HepG2 (cell line): ENCODE data around the gene SLC16A7. TPM values are rescaled to one million over a fixed set of nuclear protein-coding genes. Genes with fewer than 3 reads are reported as not detected.

ENCODE experiments used
- ATAC-seq: fragments of 200-7000 bp; cut with Tn5 transposase; 3 replicates; pipeline ENCODE4 v1.9.1; 2020; ENCODE audit warnings: mild to moderate bottlenecking, moderate library complexity
- BruUV-seq: library from RNA; stranded (reverse); fragments of 400-500 nt; replicated peaks from 2 replicates; lab custom pipeline; 2021; lab: Mats Ljungman, UMichigan
- CTCF ChIA-PET: fragments of 300-600 bp; formaldehyde crosslinking; extraction: SDS; loops from one replicate; lab custom pipeline; 2021; ENCODE audit warnings: low total read pairs, inconsistent platforms, low intra/inter-chr PET ratio; lab: Yijun Ruan, JAX
- POLR2A ChIA-PET: fragments of 350-600 bp; sonication (Branson Sonifier 250); formaldehyde crosslinking; loops from one replicate; lab custom pipeline; 2020; ENCODE audit warnings: antibody characterized with exemption, inconsistent platforms; lab: Yijun Ruan, JAX
- DNase-seq: peaks from one replicate; pipeline ENCODE4 v3.0.0-alpha.2; 2015; ENCODE audit warnings: low spot score
- FAIRE-seq: peaks from 3 replicates; lab custom pipeline; 2011; peaks lifted over from hg19 to GRCh38; lab: Jason Lieb, UNC
- H2AFZ ChIP-seq: one replicate; pipeline ENCODE4 v1.6.1; 2011; ENCODE audit warnings: low read length, inconsistent platforms
- H3K27ac ChIP-seq: fragments of 300-600 bp; 3 replicates; pipeline ENCODE4 v1.8.0; 2011; ENCODE audit warnings: mixed run types, mild to moderate bottlenecking, mixed read lengths, low read length, inconsistent platforms; ENCODE audit not compliant: insufficient read depth; ENCODE audit errors: extremely low read length
- H3K27me3 ChIP-seq, 2 experiments: fragments of 200-600 bp in 1 of 2; 2 replicates in 1 of 2; 3 replicates in 1 of 2; pipeline versions ENCODE4 v1.6.0 to v1.8.0; 2011; ENCODE audit warnings: low read length in 2 of 2, mild to moderate bottlenecking in 2 of 2, moderate library complexity in 2 of 2, inconsistent platforms in 1 of 2; ENCODE audit not compliant: insufficient read depth in 2 of 2, control insufficient read depth in 1 of 2
- H3K36me3 ChIP-seq, 2 experiments: fragments of 200-600 bp in 1 of 2; replicated peaks in 1 of 2; 2 replicates in 1 of 2; 3 replicates in 1 of 2; pipeline versions ENCODE4 v1.5.1 to v1.8.0; 2011; ENCODE audit warnings: low read length in 2 of 2, inconsistent platforms in 1 of 2; ENCODE audit not compliant: insufficient read depth in 2 of 2, control insufficient read depth in 1 of 2
- H3K4me1 ChIP-seq: 2 replicates; pipeline ENCODE4 v1.5.1; 2012; ENCODE audit warnings: low read length, inconsistent platforms; ENCODE audit not compliant: insufficient read depth
- H3K4me2 ChIP-seq: 2 replicates; pipeline ENCODE4 v1.6.0; 2011; ENCODE audit warnings: low read depth, low read length, inconsistent platforms
- H3K4me3 ChIP-seq, 3 experiments: fragments of 200-600 bp in 1 of 3; sonication (generic), shearing (Covaris generic) in 1 of 3; replicated peaks in 1 of 3; 2 replicates each; pipeline ENCODE4 v1.5.1; 2011 to 2016; ENCODE audit warnings: low read length in 3 of 3, inconsistent platforms in 2 of 3, low read depth in 2 of 3, mild to moderate bottlenecking in 2 of 3, control low read depth in 1 of 3, mixed read lengths in 1 of 3; ENCODE audit not compliant: insufficient read depth in 1 of 3
- H3K79me2 ChIP-seq: one replicate; pipeline ENCODE4 v1.6.1; 2011; ENCODE audit warnings: low read length, inconsistent platforms; ENCODE audit not compliant: insufficient read depth
- H3K9ac ChIP-seq: 2 replicates; pipeline ENCODE4 v1.6.0; 2011; ENCODE audit warnings: mild to moderate bottlenecking, low read depth, low read length, inconsistent platforms; ENCODE audit not compliant: insufficient read depth
- H3K9me3 ChIP-seq: 2 replicates; pipeline ENCODE4 v1.5.1; 2012; ENCODE audit warnings: mild to moderate bottlenecking, low read length
- H4K20me1 ChIP-seq: 2 replicates; pipeline ENCODE4 v1.6.0; 2011; ENCODE audit warnings: inconsistent platforms, mild to moderate bottlenecking, low read length, moderate library complexity; ENCODE audit not compliant: insufficient read depth
- HCFC1 ChIP-seq: fragments of 150-350 bp; IDR thresholded peaks from 2 replicates; pipeline ENCODE4 v1.6.1; 2014; ENCODE audit warnings: low read depth, low read length
- ZNF207 ChIP-seq: fragments of 450-650 bp; IDR thresholded peaks from 2 replicates; pipeline ENCODE4 v1.6.1; 2016; ENCODE audit warnings: antibody characterized with exemption, borderline replicate concordance
- ZNF263 ChIP-seq: sonication (generic); formaldehyde crosslinking; IDR thresholded peaks from 2 replicates; pipeline ENCODE4 v1.4.0; 2020; ENCODE audit warnings: missing genetic modification reagents
- ZSCAN20 ChIP-seq: sonication (generic); formaldehyde crosslinking; IDR thresholded peaks from 2 replicates; pipeline ENCODE4 v1.4.0; 2020; ENCODE audit warnings: missing genetic modification reagents, mild to moderate bottlenecking, borderline replicate concordance
- WGBS: methylation state at CpG from one replicate; pipeline ENCODE4 v1.1.6; 2017; ENCODE audit warnings: low lambda C conversion rate; 5-methylcytosine and 5-hydroxymethylcytosine counted together
- in situ Hi-C: cut with HindIII; loops from 2 replicates; pipeline ENCODE4 v1.10.0; 2017; ENCODE audit warnings: low pct_unique_long_range_greater_than_20kb; ENCODE audit not compliant: extremely low pct_ligation_motif_present
- intact Hi-C: fragments of 100-400 bp; cut with micrococcal nuclease; formaldehyde crosslinking; loops from one replicate; pipeline ENCODE4 v1.10.0; 2022; ENCODE audit not compliant: unreplicated experiment
- polyA plus RNA-seq, 8 experiments: library from polyadenylated mRNA; depleted of rRNA in 3 of 8; stranded (reverse) in 7 of 8; unstranded in 1 of 8; fragments of >200 nt; fragmentation: Illumina TruSeq in 4 of 8; extraction: Trizol in 4 of 8; gene quantifications; 2 replicates each; pipeline versions ENCODE4 v1.2.1 to v1.2.3, GENCODE V29; 2011 to 2016; ENCODE audit warnings: low read depth in 4 of 8, missing spikeins in 1 of 8, mixed read lengths in 1 of 8; ENCODE audit not compliant: insufficient read depth in 1 of 8
- total RNA-seq, 5 experiments: library from RNA; depleted of rRNA; stranded (reverse); fragments of >200 nt; fragmentation: Illumina TruSeq; extraction: Trizol; gene quantifications; 2 replicates each; pipeline ENCODE4 v1.2.3, GENCODE V29; 2016; ENCODE audit warnings: low read depth in 1 of 5
- TF ChIP-seq, protein P1 (sequence below): sonication (generic); formaldehyde crosslinking; IDR thresholded peaks from 2 replicates; pipeline ENCODE4 v1.4.0; 2020; ENCODE audit warnings: mild to moderate bottlenecking, missing genetic modification reagents
- TF ChIP-seq, protein P2 (sequence below): sonication (generic); formaldehyde crosslinking; IDR thresholded peaks from 2 replicates; pipeline ENCODE4 v1.5.0; 2020; ENCODE audit warnings: missing genetic modification reagents
- TF ChIP-seq, protein P3 (sequence below): sonication (generic); formaldehyde crosslinking; IDR thresholded peaks from 2 replicates; pipeline ENCODE4 v1.5.0; 2020; ENCODE audit warnings: missing genetic modification reagents
- TF ChIP-seq, protein P4 (sequence below): sonication (generic); formaldehyde crosslinking; IDR thresholded peaks from 2 replicates; pipeline ENCODE4 v1.9.0; 2021; ENCODE audit warnings: mild to moderate bottlenecking, missing genetic modification reagents

Gene SLC16A7
- total and polyA plus RNA-seq, 2 of the 13 experiments (the other 11 are each of a cell fraction or from before 2014, with no cell fraction given), result 1.3 to 1.6 TPM

DNA sequence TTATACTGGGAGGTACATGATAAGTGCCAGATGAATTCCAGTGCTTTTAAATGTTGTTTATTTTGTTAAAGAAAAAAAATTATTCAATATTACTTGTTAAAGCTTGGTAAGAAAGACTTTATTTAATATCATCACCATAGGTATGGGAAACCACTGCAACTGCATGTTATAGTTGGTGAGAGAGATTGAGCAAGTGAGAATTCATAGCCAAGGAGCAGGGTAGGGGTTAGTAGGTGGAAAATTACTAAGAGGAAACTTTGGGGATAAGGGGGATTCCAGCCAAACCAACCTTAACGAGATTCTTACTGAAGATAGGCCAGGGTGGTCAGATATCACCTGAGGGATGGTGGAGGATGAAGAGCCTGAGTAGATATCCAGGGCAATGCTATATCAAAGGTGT lies 38.4 kb downstream of the SLC16A7 start (continued):
- TF ChIP-seq HCFC1, result no peak

DNA sequence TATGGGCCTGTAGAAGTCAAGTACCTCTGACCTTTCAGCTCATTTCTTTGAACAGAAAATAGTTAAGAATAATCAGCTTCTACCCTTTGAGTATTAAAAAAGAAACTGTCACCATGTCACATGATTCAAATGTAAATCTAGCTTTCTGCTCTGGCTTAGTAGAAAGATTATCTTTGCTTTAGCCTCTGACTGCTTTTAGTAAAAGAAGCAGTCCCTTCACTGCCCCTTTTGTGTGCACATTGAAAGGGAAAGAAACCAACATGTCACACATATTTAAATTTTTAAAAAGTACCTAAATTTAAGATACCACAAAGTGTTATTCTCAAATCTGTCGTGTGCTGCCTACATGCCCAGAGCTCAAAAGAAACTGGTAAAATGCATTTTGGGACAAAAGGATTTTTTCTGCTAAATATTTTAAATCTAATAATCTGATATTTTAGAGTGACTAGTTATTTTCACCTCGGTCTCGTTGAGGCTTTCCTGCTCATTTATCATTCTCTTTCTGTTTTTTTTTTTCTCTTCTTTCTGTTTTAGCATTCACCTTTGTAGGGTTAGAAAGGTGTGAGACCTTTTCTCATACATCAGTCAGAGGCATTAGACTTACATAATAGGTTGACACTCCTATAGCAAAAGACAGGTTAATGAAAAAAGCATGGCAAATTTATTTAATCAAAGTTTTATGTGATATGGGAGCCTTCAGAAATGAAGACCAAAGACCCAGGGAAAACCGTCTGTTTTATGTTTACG lies 41.3 kb downstream of the SLC16A7 start:
- ATAC-seq, result no peak
- no peak overlapping the region for H3K27ac ChIP-seq
- H3K27me3 ChIP-seq, result no peaks in the 10 kb centered on the region
- intact Hi-C loops, result no loop called here
- in situ Hi-C loops, result no loop called here
- H3K9ac ChIP-seq, result no peak overlapping the region
- ChIA-PET POLR2A (no interaction called here), CTCF (no interaction called here)
- WGBS, result 38% methylated on average over 5 of the region's 5 CpGs
- H3K4me1 ChIP-seq, result no peaks in the 10 kb centered on the region
- H3K4me2 ChIP-seq, result no peak overlapping the region
- no peak for FAIRE-seq
- BruUV-seq, result no TSS peak
- 0 out of 2 replicates have a peak, but pooled peaks cover under 1% of the 10 kb centered on the region for H3K9me3 ChIP-seq
- H4K20me1 ChIP-seq, result no peaks in the 10 kb centered on the region
- H3K36me3 ChIP-seq, result no peaks in the 10 kb centered on the region
- no peak overlapping the region for H3K4me3 ChIP-seq
- no peaks in the 10 kb centered on the region for H3K79me2 ChIP-seq
- no peak for DNase-seq
- H2AFZ ChIP-seq, result no peak overlapping the region
- TF ChIP-seq, protein P1, sequence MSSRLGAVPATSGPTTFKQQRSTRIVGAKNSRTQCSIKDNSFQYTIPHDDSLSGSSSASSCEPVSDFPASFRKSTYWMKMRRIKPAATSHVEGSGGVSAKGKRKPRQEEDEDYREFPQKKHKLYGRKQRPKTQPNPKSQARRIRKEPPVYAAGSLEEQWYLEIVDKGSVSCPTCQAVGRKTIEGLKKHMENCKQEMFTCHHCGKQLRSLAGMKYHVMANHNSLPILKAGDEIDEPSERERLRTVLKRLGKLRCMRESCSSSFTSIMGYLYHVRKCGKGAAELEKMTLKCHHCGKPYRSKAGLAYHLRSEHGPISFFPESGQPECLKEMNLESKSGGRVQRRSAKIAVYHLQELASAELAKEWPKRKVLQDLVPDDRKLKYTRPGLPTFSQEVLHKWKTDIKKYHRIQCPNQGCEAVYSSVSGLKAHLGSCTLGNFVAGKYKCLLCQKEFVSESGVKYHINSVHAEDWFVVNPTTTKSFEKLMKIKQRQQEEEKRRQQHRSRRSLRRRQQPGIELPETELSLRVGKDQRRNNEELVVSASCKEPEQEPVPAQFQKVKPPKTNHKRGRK (CRISPR knock-in tag), result no peak
- TF ChIP-seq ZNF207 (no peak), ZSCAN20 (CRISPR knock-in tag) (no peak), ZNF263 (no peak)
- TF ChIP-seq, protein P2, sequence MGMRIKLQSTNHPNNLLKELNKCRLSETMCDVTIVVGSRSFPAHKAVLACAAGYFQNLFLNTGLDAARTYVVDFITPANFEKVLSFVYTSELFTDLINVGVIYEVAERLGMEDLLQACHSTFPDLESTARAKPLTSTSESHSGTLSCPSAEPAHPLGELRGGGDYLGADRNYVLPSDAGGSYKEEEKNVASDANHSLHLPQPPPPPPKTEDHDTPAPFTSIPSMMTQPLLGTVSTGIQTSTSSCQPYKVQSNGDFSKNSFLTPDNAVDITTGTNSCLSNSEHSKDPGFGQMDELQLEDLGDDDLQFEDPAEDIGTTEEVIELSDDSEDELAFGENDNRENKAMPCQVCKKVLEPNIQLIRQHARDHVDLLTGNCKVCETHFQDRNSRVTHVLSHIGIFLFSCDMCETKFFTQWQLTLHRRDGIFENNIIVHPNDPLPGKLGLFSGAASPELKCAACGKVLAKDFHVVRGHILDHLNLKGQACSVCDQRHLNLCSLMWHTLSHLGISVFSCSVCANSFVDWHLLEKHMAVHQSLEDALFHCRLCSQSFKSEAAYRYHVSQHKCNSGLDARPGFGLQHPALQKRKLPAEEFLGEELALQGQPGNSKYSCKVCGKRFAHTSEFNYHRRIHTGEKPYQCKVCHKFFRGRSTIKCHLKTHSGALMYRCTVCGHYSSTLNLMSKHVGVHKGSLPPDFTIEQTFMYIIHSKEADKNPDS (CRISPR knock-in tag), result no peak
- TF ChIP-seq, protein P3, sequence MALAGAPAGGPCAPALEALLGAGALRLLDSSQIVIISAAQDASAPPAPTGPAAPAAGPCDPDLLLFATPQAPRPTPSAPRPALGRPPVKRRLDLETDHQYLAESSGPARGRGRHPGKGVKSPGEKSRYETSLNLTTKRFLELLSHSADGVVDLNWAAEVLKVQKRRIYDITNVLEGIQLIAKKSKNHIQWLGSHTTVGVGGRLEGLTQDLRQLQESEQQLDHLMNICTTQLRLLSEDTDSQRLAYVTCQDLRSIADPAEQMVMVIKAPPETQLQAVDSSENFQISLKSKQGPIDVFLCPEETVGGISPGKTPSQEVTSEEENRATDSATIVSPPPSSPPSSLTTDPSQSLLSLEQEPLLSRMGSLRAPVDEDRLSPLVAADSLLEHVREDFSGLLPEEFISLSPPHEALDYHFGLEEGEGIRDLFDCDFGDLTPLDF, result no peak
- TF ChIP-seq, protein P4, sequence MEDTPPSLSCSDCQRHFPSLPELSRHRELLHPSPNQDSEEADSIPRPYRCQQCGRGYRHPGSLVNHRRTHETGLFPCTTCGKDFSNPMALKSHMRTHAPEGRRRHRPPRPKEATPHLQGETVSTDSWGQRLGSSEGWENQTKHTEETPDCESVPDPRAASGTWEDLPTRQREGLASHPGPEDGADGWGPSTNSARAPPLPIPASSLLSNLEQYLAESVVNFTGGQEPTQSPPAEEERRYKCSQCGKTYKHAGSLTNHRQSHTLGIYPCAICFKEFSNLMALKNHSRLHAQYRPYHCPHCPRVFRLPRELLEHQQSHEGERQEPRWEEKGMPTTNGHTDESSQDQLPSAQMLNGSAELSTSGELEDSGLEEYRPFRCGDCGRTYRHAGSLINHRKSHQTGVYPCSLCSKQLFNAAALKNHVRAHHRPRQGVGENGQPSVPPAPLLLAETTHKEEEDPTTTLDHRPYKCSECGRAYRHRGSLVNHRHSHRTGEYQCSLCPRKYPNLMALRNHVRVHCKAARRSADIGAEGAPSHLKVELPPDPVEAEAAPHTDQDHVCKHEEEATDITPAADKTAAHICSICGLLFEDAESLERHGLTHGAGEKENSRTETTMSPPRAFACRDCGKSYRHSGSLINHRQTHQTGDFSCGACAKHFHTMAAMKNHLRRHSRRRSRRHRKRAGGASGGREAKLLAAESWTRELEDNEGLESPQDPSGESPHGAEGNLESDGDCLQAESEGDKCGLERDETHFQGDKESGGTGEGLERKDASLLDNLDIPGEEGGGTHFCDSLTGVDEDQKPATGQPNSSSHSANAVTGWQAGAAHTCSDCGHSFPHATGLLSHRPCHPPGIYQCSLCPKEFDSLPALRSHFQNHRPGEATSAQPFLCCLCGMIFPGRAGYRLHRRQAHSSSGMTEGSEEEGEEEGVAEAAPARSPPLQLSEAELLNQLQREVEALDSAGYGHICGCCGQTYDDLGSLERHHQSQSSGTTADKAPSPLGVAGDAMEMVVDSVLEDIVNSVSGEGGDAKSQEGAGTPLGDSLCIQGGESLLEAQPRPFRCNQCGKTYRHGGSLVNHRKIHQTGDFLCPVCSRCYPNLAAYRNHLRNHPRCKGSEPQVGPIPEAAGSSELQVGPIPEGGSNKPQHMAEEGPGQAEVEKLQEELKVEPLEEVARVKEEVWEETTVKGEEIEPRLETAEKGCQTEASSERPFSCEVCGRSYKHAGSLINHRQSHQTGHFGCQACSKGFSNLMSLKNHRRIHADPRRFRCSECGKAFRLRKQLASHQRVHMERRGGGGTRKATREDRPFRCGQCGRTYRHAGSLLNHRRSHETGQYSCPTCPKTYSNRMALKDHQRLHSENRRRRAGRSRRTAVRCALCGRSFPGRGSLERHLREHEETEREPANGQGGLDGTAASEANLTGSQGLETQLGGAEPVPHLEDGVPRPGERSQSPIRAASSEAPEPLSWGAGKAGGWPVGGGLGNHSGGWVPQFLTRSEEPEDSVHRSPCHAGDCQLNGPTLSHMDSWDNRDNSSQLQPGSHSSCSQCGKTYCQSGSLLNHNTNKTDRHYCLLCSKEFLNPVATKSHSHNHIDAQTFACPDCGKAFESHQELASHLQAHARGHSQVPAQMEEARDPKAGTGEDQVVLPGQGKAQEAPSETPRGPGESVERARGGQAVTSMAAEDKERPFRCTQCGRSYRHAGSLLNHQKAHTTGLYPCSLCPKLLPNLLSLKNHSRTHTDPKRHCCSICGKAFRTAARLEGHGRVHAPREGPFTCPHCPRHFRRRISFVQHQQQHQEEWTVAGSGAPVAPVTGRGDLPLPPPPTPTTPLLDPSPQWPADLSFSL (CRISPR knock-in tag), result no peak
